ENCODE measurements around the gene PGA4. TPM values are rescaled to one million over a fixed set of nuclear protein-coding genes. Genes with fewer than 3 reads are reported as not detected.

Gene PGA4
- total and polyA plus RNA-seq, 9 donors, result 0.45 to 9.3 (median 1.4) TPM; not detected in 3

GRCh38 chr11:61256710-61257482, 34.7 kb downstream of the PGA4 start:
- intact Hi-C loops (cut with DNase I), result loop anchor here in 2 of 4 donors (10.0 kb wide), 2 partner anchors 128 to 138 kb away; partner anchors contain the start of gene TMEM216 (in 1 of the 2)
- no peaks in the 10 kb centered on the region for H3K27me3 ChIP-seq
- H3K4me3 ChIP-seq, result no peak overlapping the region
- H3K4me1 ChIP-seq (ENCODE audit: insufficient read depth), result no peaks in the 10 kb centered on the region
- DNase-seq, result no peak
- H3K36me3 ChIP-seq, result no peaks in the 10 kb centered on the region
- no peak for TF ChIP-seq EP300 (IDR thresholded peaks at IDR 0.05)
- no peak for TF ChIP-seq CTCF (IDR thresholded peaks at IDR 0.05)
- no peak for TF ChIP-seq POLR2A (IDR thresholded peaks at IDR 0.05)
- no peaks in the 10 kb centered on the region for H3K9me3 ChIP-seq
- no peak overlapping the region for H3K27ac ChIP-seq
- 92 to 96% (median 93%) methylated on average over 18 of the region's 18 CpGs for WGBS, 3 donors

- H3K4me1 ChIP-seq (ENCODE audit: insufficient read depth), result no peaks in the 10 kb centered on the region
- H3K9me3 ChIP-seq, result no peaks in the 10 kb centered on the region
- H3K4me3 ChIP-seq, result no peak overlapping the region
- H3K27me3 ChIP-seq, result no peaks in the 10 kb centered on the region
- DNase-seq, result no peak
- intact Hi-C loops (cut with DNase I), result loop anchor here in 2 of 4 donors (10.0 kb wide), 2 partner anchors 126 to 136 kb away; partner anchors contain the start of gene TMEM216 (in 1 of the 2)
- TF ChIP-seq POLR2A (IDR thresholded peaks at IDR 0.05), result no peak
- no peak for TF ChIP-seq EP300 (IDR thresholded peaks at IDR 0.05)
- TF ChIP-seq CTCF (IDR thresholded peaks at IDR 0.05), result no peak
- 86 to 91% (median 91%) methylated on average over 9 of the region's 9 CpGs for WGBS, 3 donors
- no peak overlapping the region for H3K27ac ChIP-seq
- H3K36me3 ChIP-seq, result no peaks in the 10 kb centered on the region
Observed at GRCh38 chr11:61258546-61258945, 36.4 kb downstream of the PGA4 start.

- Histone ChIP-seq H3K36me3 (no peaks in the 10 kb centered on the region), H3K4me3 (no peak overlapping the region), H3K9me3 (no peaks in the 10 kb centered on the region), H3K4me1 (ENCODE audit: insufficient read depth) (no peaks in the 10 kb centered on the region), H3K27me3 (no peaks in the 10 kb centered on the region), H3K27ac (no peak overlapping the region)
- no peak for DNase-seq
- intact Hi-C loops (cut with DNase I), result loop anchor here in 2 of 4 donors (10.0 kb wide), 2 partner anchors 125 to 135 kb away; partner anchors contain the start of gene TMEM216 (in 1 of the 2)
- TF ChIP-seq CTCF (IDR thresholded peaks at IDR 0.05), result no peak
- TF ChIP-seq POLR2A (IDR thresholded peaks at IDR 0.05), result no peak
- TF ChIP-seq EP300 (IDR thresholded peaks at IDR 0.05), result no peak
- WGBS, 3 donors, result 92 to 97% (median 95%) methylated on average over 6 of the region's 6 CpGs
Observed at GRCh38 chr11:61259363-61259762, 37.2 kb downstream of the PGA4 start.

GRCh38 chr11:61264371-61264770, 42.2 kb downstream of the PGA4 start:
- 92 to 98% (median 95%) methylated on average over 6 of the region's 6 CpGs for WGBS, 3 donors

More at GRCh38 chr11:61264371-61264770, 42.2 kb downstream of the PGA4 start:
- no peak for TF ChIP-seq EP300 (IDR thresholded peaks at IDR 0.05)
- TF ChIP-seq POLR2A (IDR thresholded peaks at IDR 0.05), result no peak
- no peak for TF ChIP-seq CTCF (IDR thresholded peaks at IDR 0.05)
- H3K4me3 ChIP-seq, result no peak overlapping the region
- H3K36me3 ChIP-seq, result no peaks in the 10 kb centered on the region
- H3K27me3 ChIP-seq, result no peaks in the 10 kb centered on the region
- DNase-seq, result no peak
- no peak overlapping the region for H3K27ac ChIP-seq
- no peaks in the 10 kb centered on the region for H3K4me1 ChIP-seq (ENCODE audit: insufficient read depth)
- H3K9me3 ChIP-seq, result no peaks in the 10 kb centered on the region
- intact Hi-C loops (cut with DNase I), result no loop called here

All from ovary (tissue), 9 donors.